Measurements from ENCODE around the gene ACCS.

The ACCS gene

GRCh38 chr11:44079376-44079775 is 13.3 kb downstream of the ACCS start:
- TF ChIP-seq CTCF (IDR thresholded peaks at IDR 0.05; ENCODE audit: low read depth, low read length), result no peak
- DNase-seq (ENCODE audit: extremely low read depth, low read depth), result no peak

- no peak for TF ChIP-seq CTCF (IDR thresholded peaks at IDR 0.05; ENCODE audit: low read depth, low read length)
- DNase-seq (ENCODE audit: extremely low read depth, low read depth), result no peak
Observed at GRCh38 chr11:44080951-44081350, 14.9 kb downstream of the ACCS start.

- no peak for DNase-seq (ENCODE audit: extremely low read depth, low read depth)
- no peak for TF ChIP-seq CTCF (IDR thresholded peaks at IDR 0.05; ENCODE audit: low read depth, low read length)
Observed at GRCh38 chr11:44082645-44083044, 16.6 kb downstream of the ACCS start.

GRCh38 chr11:44083433-44083832 is 17.4 kb downstream of the ACCS start:
- no peak for TF ChIP-seq CTCF (IDR thresholded peaks at IDR 0.05; ENCODE audit: low read depth, low read length)

GRCh38 chr11:44083906-44084305 is 17.8 kb downstream of the ACCS start:
- DNase-seq (ENCODE audit: extremely low read depth, low read depth), result no peak
- no peak for TF ChIP-seq CTCF (IDR thresholded peaks at IDR 0.05; ENCODE audit: low read depth, low read length)

More at GRCh38 chr11:44083433-44083832, 17.4 kb downstream of the ACCS start:
- DNase-seq (ENCODE audit: extremely low read depth, low read depth), result no peak

GRCh38 chr11:44085330-44085729 is 19.3 kb downstream of the ACCS start:
- no peak for DNase-seq (ENCODE audit: extremely low read depth, low read depth)
- TF ChIP-seq CTCF (IDR thresholded peaks at IDR 0.05; ENCODE audit: low read depth, low read length), result no peak

- no peak for DNase-seq (ENCODE audit: extremely low read depth, low read depth)
- TF ChIP-seq CTCF (IDR thresholded peaks at IDR 0.05; ENCODE audit: low read depth, low read length), result no peak
Observed at GRCh38 chr11:44088377-44088776, 22.3 kb downstream of the ACCS start.
